Activated CD4-positive, alpha-beta T cell treated with anti-CD3 and anti-CD28 coated beads, Interleukin-10, Interleukin-2, amounts not matched to agents 100 ng/mL and 50 ng/mL, durations not matched to agents 16 hours and 8 hours (primary cell): ENCODE data around the gene SVOP.

ENCODE experiments used
- DNase-seq: peaks from one replicate; pipeline ENCODE4 v3.0.0-alpha.2; 2020

Gene SVOP

GRCh38 chr12:108972358-108972757 is 48.5 kb downstream of the SVOP start:
- no peak for DNase-seq

GRCh38 chr12:108969622-108970021 is 51.2 kb downstream of the SVOP start:
- no peak for DNase-seq

GRCh38 chr12:108967869-108968540 is 52.9 kb downstream of the SVOP start:
- no peak for DNase-seq

DNA sequence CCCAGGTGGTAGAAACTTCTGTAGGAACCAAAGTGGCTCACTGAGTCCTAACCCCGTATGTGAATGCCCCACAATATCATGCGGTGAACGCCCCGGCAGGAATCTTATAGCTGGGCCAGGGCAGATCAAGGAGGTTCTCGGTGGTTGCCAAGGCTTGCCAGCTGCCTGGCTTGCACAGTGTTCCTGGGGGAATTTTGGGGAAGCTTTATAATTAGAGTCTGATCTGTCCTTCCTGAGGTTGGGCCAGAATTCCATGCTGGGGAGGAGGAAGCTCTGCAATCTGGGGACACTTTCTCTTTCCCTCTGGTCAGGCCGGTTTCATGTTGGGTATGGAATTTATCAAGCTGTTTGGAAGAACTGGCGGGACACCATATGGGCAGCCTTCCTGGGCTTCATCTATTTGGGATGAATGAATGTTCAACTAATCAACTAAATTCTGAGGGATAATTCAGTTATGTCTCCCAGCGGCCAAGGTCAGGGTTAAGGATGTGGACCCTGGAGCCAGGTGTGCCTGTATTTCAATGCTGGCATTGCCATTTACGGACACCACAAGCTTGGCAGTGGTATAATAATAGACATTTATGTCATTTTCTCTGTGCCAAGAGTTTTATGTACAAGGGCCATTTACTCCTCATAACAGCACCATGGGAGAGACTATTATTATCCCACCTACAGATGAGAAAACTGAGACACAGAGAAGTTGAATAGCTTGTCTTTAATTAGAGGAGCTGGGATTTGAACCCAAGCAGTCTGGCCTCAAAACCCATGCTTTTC is 54.3 kb downstream of the SVOP start:
- no peak for DNase-seq

GRCh38 chr12:108965886-108966285 is 55.0 kb downstream of the SVOP start:
- DNase-seq, result no peak

- DNase-seq, result no peak
Measured at GRCh38 chr12:108964371-108965352, 56.2 kb downstream of the SVOP start.

GRCh38 chr12:108962256-108962655 is 58.6 kb downstream of the SVOP start:
- DNase-seq, result no peak

DNA sequence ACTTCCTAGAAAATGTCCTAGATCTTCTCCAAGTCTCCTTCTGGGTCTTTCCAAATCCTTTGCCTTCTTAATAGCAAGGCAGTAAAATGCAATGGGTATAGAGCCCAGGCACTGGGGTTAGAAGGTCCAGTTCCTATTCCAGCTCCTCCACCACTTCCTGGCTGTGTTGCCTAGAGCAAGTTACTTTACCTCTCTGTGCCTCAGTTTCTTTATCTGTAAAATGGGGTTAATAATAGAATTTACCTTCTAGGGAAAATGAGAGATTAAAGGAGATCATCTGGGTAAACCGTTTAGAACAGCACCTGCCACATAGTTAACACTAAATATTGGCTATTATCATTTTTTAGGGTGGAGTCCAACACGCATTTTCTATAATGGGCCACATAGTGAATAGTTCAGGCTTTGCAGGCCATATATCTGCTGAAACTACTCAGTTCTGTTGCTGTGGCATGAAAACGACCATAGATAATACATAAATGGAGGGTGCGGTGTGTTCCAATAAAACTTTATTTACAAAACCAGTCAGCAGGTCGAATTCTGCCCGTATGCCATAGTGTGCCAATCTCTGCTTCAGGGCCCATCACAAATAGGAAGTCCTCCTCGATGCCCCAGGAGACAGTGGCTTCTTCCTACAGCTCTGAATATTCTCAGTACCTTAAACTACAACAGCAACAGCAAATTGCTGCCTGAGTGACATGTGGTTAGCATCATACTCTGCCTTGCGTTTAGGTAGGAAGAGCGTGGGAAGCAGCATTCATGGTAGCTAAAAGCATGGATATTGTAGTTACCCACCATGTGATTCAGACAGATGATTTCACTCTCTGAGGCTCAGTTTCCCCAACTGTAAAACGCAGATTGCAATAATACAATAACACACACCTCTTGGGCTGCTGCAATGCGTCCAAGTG is 60.9 kb downstream of the SVOP start:
- DNase-seq, result no peak

DNA sequence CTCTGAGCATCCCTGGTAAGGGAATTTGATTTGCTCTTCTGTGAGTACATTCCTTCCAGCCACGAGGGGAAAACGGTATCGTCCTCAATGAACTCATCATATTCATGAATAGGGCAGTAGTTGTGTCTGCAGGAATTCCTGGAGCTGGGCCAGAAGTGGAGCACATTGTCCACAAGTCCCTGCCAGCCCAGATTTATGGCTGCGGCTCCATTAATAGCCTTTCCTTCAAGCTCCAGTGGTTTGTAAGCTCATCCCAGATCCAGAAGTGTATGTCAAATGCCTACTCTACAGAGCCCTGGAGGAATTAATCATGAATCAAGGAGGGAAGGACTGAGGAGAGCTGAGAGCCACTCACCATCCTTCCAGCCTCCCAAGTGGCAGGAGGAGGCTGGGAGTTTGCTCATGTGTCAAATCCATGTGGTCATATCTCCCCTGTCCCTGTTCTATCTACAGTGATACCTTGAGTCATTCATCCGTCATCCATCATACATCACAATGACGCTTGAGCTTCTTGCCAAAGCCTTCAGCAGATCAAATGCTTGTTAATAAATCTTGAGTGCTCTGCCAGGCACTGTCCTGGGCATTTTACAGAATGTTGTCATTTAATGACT is 65.5 kb downstream of the SVOP start:
- DNase-seq, result no peak

DNA sequence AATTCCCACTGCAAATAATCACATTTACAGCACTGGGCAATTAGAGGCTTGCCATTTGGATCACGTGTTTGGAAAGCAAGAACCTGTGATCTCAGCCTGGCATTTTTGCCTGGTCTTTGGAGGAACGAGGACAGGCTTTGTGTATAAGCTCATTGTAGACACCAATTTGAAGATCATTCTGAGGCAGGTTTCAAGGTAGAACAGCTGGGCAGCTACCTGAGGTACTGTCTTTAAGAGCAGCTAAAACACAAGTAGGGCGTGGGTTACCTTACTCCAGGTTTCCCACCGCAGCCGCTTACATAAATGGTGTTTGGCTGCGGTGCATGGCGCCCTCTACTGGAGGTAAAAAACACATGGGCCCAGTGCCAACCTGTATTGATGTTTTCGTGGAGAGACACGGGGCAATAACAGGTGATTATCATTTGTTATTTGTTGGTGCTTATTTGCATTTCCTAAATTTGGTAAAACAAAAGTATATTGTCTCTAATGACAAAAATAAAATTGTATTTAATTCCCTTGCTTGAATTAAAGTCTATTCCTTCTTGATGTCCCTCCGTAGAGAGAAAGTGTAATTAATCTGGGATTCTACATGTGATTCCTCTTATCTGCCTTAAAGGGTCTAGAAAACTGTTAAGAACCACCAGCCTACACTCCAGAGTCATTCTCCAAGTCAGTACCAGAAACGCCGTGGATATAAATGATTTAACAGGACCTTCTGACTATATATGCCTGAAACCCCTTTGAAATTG is 69.7 kb downstream of the SVOP start:
- peak; percentile 74 for DNase-seq

GRCh38 chr12:108949976-108950375 is 70.9 kb downstream of the SVOP start:
- DNase-seq, result no peak

DNA sequence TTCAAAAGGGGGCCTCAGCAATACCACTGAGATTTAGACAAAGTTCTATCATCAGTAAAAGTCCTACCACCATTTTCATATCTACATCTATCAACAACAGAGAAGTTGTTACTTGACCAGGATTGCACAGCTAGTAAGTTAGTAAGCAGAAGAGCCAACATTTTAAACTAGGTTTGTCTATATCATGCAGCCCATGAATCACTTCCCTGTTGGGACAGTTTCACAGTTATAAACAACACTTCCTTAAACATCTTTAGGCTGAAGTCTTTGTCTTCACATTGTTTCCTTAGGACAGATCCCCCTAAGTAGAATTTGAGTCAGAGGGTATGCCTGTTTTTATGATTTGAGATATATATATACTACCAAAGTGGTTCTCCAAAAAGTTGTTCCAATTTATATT is 72.5 kb downstream of the SVOP start:
- DNase-seq, result no peak

DNA sequence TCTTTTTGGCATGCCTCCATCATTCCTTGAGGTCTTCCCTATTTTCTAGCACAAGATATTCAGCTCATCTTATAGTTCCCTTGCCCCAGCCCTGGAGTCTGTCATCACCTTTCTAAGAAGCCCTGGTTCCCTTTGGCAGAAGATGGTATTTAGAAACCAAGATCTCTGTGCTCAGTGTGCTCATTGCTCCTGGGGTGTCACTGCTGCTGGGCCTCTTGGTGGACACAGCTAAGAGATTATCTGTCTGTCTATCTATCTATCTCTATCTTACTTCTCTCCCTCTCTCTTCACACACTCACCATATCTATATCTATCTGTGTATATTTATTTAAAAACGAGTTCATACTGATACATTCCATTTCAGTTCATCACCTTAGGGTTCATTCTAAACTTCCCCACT is 73.8 kb downstream of the SVOP start:
- no peak for DNase-seq

DNA sequence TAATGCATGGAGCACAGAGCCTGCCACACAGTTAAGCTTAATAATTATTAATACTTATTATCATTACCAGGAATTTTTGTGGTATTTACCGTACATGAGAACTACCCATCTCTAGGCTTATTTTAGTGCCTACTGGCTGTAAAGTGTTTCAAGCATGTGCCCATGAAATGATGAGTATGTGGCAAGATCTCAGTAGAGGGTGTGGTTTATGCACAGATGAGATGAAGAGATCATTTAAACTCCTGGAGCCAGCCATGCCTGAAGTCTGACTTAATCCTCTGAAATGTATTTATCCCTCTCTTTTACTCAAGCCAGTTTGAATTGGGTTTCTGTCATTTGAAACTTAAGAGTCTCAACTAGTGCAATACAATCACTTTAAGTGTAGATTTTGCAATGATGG is 80.7 kb downstream of the SVOP start:
- DNase-seq, result no peak

DNA sequence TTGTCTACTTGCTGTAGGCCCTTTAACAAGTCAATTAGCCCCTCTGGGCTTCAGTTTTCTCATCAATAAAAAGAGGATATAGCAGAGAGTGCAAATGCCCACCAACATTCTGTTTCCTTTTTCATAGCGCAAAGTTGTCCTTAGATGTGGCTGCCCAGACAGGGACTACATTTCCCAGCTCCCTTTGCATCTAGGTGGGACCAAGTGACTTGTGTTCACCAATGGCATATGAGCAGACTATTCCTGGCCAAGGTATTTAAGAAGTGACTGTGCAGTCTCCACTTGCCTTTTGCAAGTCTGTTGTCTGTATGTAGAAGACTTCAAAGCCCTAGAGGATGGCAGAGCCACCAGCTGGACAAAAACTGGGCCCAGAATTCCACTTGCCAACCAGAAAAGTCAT is 81.3 kb downstream of the SVOP start:
- DNase-seq, result peak; percentile 42

- DNase-seq, result no peak
Measured at GRCh38 chr12:108938247-108938924, 82.5 kb downstream of the SVOP start.

GRCh38 chr12:108935159-108935763 is 85.6 kb downstream of the SVOP start:
- peak; percentile 60 for DNase-seq

- no peak for DNase-seq
Measured at GRCh38 chr12:108933949-108934348, 86.9 kb downstream of the SVOP start.

GRCh38 chr12:108930756-108931155 is 90.1 kb downstream of the SVOP start:
- no peak for DNase-seq

- no peak for DNase-seq
Measured at GRCh38 chr12:108930155-108930554, 90.7 kb downstream of the SVOP start.
